GM18519 (cell line): ENCODE data around the gene KLK5.
"Not testable (repeated sequence)": the region's sequence is repeated elsewhere in the genome, so short reads cannot be mapped to it uniquely, and the experiment has no call there.

ENCODE experiments used
- ATAC-seq: cut with Tn5 transposase; IDR thresholded peaks from one replicate; pipeline ENCODE4 v1.9.1; 2021; ENCODE audit warnings: mild to moderate bottlenecking, moderate library complexity; ENCODE audit not compliant: unreplicated experiment, low FRiP score

The KLK5 gene, protein sequence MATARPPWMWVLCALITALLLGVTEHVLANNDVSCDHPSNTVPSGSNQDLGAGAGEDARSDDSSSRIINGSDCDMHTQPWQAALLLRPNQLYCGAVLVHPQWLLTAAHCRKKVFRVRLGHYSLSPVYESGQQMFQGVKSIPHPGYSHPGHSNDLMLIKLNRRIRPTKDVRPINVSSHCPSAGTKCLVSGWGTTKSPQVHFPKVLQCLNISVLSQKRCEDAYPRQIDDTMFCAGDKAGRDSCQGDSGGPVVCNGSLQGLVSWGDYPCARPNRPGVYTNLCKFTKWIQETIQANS

DNA sequence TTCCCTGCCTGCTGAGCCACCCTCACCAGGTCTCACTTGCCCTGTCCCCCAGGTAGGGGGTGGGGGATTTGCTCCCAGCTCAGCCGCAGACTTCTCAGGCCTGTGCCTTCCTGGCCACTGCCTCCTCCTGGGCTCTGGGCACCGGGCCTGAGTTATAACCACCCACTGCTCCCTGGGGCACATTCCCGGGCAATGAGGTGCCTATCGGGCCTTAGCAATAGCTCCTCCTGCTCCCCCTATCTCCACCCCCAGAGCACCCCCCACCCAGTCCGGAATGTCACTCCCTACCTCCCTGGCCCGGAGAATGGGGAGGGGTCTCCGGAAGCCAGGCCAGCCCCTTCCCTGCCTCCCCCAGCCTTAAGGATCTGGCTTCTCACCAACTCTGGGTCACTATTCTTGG is at the start of gene KLK5:
Gene KLK5, minus strand, starts transcription at position 129 of the 400 bp plus-strand sequence. CDS start 381 bp downstream, outside the sequence.
- no peak for ATAC-seq

DNA sequence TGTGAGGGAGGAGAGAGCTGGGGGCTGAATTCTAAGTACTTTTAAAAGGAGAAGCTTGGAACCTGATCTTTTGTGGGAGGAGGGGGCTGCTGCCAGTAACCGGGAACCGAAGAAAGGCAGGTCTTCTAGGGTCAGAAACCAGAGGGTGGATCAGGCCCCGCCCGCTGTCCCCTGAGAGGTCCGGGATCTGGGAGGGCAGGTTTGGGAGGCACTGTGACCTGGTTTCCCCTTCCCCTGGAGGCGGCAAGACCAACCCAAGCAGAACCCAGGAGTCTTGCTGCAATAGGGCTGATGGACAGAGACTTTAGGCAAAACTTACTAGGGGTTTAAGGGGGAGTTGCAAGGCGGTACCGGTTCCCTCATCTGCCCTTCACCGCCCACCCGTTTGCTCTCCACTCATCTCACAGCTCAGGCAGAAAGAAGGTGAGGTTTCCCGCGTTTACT is 49.3 kb upstream of the KLK5 start:
- no peak for ATAC-seq

DNA sequence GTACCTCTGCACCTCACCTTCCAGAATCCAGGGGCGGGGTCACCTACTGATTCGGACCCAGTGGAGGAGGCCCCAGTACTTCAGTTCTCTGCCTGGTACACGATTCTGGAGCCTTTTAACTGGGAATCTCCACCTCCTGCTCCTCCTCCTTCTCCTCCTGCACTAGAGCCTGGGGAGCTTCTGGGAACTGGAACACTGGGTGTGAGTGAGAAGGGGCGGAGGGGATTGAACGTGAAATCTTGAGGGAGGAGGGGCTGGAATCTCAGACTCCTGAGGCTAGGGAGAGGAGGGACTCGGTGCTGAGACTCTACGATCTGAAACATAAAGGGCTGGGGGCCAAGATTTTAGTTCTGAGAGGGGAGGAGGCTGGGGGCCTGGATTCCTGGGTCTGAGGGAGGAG is 48.7 kb upstream of the KLK5 start, which contains the start of gene KLK8:
Gene KLK8, minus strand, starts transcription at position 90 of the 400 bp plus-strand sequence. CDS start 437 bp downstream, outside the sequence.
- ATAC-seq, result no peak

DNA sequence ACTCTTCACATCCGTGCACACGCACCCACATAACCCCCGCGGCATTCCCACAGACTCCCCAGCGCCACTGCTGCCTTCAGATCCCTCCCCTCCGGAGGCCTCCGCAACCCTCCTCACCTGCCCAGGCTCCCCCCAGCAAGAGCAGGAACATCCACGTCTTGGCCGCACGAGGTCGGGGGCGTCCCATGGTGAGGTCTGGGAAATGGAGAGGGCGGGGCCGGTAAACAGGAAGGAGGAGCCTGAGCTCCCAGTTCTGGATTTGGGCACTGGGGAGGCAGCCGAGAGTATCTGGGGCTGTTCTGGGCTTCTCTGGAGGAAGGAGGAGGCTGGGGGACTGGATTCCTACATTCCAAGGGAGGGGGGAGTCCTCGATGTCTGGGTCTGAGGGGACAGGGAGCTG is 48.1 kb upstream of the KLK5 start:
- ATAC-seq, result no peak

DNA sequence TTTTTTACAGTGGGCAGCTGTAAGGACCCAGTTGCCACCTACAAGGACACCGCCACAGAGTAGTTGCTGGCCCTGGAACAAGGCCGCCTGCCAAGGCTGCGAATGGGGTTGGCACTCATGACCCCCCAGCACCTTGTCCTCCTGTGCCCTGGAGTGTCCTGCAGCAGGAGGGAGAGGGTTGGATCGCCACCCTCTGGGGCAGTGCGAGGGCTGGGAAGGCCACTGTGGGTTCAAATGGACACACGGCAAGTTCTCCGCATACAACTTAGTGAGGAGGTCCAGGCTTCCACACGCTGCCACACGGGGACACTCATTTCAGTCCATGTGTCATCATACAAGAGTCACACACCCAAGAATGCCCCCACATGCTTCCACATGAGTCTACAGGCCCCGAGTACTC is 47.6 kb upstream of the KLK5 start:
- no peak for ATAC-seq

DNA sequence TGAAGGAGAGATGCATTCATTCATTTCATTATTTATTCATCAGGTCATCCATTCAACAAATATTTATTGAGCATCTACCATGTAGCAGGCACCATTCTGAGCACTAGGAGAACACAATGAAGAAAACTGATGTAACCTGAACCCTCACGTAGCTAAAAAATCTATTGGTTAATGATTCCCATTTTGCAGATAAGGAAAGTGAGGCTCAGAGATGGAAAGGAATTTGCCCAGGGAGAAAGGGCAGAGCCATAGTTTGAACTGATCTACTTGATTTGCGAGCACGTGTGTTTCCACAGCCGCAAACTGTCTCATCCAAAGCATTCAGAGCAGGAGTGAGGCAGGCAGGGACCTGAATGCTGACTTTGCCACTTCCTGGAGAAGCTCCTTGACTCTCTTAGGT is 45.8 kb upstream of the KLK5 start:
- no peak for ATAC-seq

DNA sequence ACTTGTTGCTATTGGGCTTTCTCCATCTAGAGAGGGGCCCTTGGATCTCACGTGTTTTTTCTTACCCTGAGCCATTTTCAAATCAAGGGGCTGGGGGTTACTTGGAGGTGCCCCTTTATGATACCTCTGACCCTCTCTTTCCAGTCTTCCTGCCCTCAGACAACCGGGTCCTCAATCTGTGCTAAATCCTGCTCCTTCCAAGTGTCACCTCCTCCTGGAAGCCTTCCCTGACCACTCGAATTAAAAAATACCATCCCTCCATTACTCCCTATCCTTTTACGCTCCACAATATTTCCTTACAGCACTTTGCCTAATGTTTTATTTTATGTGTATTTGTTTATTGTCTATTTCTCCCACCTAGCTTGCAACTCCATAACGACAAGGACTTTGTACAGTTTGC is 45.2 kb upstream of the KLK5 start:
- no peak for ATAC-seq

DNA sequence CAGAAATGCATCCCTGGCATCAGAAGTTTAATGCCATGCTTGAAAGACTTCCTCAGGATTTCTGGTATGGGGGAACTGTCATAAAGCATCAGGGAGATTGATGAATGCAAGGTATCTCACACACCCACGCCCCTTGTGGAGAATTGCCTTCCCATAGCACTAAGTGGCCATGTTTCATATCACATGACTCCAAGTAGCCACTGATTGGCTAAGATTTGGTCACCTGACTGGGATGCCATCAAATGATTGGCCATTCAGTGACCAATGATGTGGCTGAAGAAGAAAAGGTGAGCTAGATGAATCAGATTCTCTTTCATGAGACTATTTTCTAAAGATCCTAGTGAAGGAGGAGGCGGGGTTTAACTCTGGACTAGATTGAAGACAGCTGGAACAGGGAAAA is 41.3 kb upstream of the KLK5 start:
- no peak for ATAC-seq

DNA sequence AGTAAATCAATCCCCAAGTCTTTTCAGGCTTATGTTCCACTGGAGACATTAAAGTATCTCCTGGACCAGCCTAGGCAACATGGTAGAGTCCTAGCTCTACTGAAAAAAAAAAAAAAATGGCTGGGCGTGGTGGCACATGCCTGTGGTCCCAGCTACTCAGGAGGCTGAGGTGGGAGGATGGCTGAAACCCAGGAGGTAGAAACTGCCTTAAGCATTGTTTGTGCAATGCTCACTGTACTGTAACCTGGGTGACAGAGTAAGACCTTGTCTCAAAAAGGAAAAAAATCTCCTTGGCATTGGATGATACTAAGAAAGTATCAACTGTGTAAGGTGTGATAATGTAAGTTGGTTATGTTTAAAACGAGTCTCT is 39.8 kb upstream of the KLK5 start:
- ATAC-seq, result no peak

DNA sequence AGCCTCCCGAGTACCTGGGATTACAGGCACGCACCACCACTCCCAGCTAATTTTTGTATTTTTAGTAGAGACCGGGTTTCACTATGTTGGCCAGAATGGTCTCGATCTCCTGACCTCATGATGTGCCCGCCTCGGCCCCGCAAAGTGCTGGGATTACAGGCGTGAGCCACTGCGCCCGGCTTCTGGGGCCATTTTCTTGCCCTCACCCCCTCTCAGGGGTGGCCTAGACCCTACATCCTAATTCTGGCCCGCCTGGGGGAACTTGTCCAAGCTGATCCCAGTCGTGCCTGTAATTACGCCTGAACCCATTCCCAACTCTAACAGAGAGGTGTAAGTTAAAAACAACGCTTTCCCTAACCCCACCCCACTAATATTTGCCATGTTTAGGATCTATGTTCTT is 31.6 kb upstream of the KLK5 start:
- not testable (repeated sequence) for ATAC-seq

DNA sequence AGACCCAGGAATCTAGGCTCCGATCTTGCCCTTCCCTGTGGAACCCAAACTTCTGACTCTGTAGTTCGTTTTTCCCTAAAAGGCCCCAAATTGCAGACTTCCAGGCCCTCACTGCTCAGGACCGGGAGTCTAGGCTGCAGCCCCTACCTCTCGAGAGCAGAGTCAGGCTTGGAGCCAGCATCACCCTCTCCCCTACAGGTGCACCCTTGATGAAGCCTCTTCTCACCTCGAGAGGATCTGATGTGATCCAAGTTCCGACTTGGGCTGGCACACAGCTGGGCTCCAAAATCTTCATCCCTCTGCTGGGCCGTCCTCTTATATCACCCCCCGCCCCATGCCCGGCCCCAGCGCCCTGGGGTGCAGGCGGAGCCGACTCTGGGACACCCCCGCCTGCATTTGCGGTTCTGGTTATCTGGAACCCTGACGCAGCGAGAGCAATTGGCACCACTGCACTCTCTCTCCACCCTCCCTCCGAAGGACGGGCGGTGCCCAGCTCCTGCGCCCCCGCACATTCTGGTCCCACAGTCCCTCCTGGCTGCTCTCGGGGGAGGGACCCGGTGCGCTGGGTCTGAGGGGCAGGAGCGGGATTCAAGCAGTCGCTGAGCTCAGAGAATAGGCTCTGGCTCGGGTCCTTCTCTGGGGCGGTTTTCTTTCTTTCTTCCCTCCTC is 30.9 kb upstream of the KLK5 start, which contains the start of gene KLK7:
Gene KLK7, minus strand, starts transcription at position 293 of the 668 bp plus-strand sequence. CDS start 1,518 bp downstream, outside the sequence.
- no peak for ATAC-seq

DNA sequence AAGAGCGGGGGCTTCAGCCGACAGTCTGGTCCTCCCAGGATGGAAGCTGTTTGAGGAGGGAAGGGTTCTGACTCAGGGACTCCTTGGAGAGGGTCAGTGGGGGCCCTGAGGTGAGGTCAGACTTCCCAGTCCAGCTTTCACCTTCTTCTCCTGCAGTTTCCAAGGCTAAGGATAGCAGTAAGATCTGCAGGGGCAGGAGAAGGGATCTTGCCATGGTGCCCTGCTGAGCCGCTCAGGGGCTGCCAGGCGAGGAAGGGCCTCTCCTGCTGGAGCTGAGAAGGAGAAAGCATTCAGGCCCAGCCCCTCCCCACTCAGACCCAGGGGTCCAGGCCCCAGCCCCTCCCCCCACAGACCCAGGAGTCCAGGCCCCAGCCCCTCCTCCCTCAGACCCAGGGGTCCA is 29.3 kb upstream of the KLK5 start:
- ATAC-seq, result no peak

DNA sequence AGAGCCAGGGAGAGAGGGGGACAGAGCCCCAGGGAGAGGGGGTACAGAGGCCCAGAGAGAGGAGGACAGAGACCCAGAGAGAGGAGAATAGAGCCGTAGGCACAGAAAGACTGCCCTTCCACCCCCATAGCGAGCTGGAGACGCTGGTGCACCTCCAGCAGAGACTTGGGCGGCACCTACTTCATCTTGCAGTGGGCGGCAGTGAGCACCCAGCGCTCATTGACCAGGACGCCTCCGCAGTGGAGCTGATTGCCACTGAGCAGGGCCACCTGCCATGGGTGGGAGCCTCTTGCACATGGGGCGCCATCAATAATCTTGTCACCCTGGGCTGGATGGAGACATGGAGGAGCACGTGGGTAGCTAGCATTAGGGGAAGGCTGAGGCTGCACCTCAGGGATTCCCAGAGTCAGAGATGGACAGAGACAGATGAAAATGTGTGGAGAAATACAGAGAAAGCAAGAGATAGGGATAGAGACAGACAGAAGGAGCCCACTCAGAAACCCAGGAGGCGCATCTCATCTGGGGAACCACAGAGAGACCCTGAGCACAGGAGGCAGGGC is 28.8 kb upstream of the KLK5 start:
- no peak for ATAC-seq

DNA sequence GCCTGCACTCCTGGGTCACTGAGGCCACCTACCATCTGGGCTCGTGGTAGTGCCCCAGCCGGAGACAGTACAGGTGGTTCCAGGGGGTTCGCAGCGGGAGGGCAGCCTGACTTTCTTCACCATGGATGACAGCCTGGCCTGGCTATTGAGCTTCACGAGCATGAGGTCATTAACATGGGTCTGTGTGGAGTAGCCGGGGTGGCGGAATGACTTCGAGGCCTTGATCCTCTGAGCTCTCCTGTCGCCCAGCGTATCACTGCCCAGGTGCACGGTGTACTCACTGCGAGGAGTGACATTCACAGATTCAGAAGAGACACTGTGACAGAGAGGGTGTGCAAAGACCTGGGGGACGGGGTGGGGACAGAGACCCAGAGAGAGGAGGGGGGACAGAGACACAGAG is 27.4 kb upstream of the KLK5 start:
- no peak for ATAC-seq

DNA sequence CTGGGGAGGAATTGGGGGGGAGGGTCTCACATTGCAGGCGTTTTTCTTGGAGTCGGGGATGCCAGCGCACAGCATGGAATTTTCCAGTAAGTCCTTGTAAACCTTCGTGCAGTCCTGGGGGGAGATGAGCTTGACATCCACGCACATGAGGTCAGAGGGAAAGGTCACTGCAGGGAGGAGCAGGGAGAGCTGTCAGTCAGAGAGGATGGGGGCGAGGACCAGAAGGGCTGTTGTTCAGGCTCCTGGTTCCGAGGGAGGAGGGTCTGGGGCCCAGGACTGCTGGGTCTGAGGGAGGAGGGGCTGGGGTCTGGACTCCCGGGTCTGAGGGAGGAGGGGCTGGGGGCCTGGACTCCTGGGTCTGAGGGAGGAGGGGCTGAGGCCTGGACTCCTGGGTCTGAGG is 26.9 kb upstream of the KLK5 start:
- no peak for ATAC-seq

DNA sequence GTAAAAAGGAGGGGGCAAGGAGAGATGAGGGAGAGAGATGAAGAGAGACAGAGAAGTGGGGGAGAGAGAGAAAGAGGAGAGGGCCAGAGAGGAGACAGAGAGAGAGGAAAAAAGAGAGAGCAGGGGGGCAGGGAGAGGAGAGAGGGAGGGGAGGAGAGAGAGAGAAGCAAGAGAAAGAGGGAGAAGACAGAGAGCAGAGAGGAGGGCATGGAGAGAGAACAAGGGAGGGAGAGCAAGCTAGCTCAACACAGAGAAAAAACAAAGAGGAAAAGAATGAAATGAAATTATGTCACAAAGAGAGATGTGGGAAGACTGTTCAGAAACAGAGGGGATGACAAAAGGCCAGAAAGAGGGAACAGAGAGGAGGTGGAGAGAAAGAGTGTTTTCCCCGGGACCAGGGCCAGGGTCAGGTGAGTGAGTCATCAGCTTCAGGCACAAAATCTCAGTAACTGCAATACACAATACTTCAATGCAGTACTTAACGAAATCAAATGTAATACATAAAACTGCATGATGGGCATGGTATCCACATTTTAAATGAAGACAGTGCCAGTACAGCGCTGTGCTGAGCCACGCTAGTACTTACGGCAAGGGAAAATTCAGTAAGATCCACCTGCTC is 26.0 kb upstream of the KLK5 start:
- ATAC-seq, result no peak

DNA sequence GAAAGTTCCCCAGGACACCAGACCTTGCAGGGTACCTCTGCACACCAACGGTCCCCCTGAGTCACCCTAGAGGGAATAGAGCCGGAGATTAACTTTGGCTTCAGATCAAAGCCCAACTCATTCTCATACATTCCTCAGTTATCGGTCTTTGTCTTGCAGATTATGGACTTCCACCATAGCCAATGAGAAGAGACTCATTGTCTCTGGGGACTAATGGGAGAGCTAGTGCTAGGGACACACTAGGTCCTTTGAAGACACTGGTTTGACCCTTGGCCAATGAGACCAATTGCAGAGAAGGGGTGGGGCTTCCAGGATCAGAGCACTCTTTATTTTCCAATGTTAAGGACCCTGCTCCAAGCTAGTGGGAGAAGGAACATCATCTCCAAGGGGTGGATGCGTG is 24.8 kb upstream of the KLK5 start:
- ATAC-seq, result no peak

DNA sequence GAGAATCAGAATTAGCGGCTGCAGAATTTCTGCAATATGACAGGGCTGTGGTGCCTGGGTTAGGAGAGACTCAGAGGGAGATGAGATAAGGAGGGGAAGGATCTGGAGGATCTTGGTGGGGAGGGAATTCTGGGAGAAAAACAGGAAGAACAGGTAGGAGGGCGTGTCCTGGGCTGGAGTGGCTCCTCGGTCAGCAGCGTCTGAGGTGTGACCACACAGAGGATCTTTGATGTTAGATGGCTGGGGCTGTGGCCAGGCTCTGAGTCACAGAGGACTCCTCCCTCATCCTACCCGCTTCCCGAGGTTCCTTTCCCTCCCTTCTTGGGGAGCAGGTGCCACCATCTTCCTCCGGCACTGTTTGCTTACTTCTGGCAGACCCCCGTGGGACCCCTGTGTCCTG is 22.9 kb upstream of the KLK5 start:
- ATAC-seq, result no peak

DNA sequence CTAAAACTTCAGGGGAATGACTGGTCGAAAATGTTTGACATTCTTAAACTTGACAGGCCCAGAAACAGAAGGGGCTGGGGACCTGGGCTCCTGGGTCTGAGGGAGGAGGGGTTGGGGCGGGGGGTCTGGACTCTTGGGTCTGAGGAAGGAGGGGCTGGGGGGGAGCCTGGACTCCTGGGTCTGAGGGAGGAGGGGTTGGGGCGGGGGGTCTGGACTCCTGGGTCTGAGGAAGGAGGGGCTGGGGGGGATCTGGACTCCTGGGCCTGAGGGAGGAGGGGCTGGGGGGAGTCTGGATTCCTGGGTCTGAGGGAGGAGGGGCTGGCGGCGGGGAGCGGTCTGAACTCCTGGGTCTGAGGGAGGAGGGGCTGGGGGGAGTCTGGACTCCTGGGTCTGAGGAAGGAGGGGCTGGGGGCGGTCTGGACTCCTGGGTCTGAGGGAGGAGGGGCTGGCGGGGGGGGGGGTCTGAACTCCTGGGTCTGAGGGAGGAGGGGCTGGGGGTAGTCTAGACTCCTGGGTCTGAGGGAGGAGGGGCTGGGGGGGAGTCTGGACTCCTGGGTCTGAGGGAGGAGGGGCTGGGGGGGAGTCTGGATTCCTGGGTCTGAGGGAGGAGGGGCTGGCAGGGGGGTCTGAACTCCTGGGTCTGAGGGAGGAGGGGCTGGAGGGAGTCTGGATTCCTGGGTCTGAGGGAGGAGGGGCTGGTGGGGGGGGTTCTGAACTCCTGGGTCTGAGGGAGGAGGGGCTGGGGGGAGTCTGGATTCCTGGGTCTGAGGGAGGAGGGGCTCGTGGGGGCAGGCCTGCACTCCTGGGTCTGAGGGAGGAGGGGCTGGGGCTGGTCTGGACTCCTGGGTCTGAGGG is 22.1 kb upstream of the KLK5 start:
- no peak for ATAC-seq

DNA sequence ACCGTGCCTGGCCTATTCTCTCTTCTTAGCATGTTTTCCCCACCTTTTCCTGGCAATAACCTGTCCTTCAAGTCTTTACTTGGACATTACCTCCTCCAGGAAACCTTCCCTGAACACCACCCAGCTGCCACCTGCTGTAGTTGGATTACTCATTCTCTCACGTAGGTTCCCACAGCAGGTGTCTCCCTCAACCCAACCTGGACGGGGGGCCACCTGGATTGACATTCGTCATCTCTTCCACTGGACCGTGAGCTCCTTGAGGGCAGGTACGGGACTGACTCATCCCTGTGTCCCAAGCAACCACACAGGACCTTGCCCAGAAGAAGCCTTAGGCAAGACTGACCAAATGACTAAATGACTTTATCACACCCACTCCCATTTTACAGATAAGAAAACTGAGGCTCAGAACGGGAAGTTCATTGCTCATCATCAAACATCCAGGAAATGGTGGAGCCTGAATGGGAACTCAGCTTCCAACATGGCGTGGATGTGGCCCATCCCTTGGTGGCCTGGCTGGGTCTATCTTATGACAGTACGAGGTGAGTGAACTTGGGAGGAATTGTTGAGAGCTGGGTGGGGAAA is 20.0 kb upstream of the KLK5 start:
- no peak for ATAC-seq
